Measurements from ENCODE around the gene BOD1. TPM values are rescaled to one million over a fixed set of nuclear protein-coding genes. Genes with fewer than 3 reads are reported as not detected.

Gene BOD1
- total RNA-seq, 4 donors from 2014 or later = 43.9 to 58.3 (median 48.3) TPM

DNA sequence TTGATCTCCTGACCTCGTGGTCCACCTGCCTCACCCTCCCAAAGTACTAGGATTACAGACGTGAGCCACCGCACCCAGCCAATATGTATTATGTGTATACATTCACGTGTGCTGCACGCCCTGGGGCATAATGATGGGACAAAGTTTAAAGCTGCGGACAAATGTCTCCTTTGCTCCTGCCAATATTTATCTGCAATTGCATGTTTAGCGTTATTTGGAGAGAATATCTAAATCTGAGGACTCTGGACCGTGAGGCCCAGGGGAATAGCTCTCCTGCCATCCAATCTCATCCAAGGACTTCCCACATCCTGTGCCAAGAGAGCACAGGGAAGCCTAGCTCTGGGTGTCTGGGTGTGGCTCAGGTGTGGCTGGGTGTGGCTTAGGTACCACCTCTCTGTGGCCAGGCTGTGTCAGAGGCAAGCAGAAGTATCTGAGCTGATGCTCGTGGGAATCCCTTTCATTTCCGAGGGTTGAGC lies 6.9 kb upstream of the BOD1 start:
- intact Hi-C loops (cut with DNase I) = no loop called here
- no peak overlapping the region for H3K27ac ChIP-seq (replicated peaks in 1 of 4)
- no peak for DNase-seq (ENCODE audit: extremely low spot score)
- peaks cover 0 to 16% (median 0%) of the 10 kb centered on the region in 4 donors for H3K27me3 ChIP-seq
- H3K36me3 ChIP-seq = no peaks in the 10 kb centered on the region
- H3K4me3 ChIP-seq = no peak overlapping the region
- 82% methylated on average over 8 of the region's 10 CpGs for WGBS
- no peak for TF ChIP-seq EP300 (IDR thresholded peaks at IDR 0.05)
- TF ChIP-seq POLR2AphosphoS5 (IDR thresholded peaks at IDR 0.05) = no peak
- TF ChIP-seq, protein P1, sequence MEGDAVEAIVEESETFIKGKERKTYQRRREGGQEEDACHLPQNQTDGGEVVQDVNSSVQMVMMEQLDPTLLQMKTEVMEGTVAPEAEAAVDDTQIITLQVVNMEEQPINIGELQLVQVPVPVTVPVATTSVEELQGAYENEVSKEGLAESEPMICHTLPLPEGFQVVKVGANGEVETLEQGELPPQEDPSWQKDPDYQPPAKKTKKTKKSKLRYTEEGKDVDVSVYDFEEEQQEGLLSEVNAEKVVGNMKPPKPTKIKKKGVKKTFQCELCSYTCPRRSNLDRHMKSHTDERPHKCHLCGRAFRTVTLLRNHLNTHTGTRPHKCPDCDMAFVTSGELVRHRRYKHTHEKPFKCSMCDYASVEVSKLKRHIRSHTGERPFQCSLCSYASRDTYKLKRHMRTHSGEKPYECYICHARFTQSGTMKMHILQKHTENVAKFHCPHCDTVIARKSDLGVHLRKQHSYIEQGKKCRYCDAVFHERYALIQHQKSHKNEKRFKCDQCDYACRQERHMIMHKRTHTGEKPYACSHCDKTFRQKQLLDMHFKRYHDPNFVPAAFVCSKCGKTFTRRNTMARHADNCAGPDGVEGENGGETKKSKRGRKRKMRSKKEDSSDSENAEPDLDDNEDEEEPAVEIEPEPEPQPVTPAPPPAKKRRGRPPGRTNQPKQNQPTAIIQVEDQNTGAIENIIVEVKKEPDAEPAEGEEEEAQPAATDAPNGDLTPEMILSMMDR (IDR thresholded peaks at IDR 0.05) = no peak
- TF ChIP-seq POLR2A (IDR thresholded peaks at IDR 0.05; ENCODE audit: low read depth) = no peak
- no peaks in the 10 kb centered on the region for H3K9me3 ChIP-seq
- peaks cover 3 to 7% (median 5%) of the 10 kb centered on the region in 4 donors for H3K4me1 ChIP-seq

DNA sequence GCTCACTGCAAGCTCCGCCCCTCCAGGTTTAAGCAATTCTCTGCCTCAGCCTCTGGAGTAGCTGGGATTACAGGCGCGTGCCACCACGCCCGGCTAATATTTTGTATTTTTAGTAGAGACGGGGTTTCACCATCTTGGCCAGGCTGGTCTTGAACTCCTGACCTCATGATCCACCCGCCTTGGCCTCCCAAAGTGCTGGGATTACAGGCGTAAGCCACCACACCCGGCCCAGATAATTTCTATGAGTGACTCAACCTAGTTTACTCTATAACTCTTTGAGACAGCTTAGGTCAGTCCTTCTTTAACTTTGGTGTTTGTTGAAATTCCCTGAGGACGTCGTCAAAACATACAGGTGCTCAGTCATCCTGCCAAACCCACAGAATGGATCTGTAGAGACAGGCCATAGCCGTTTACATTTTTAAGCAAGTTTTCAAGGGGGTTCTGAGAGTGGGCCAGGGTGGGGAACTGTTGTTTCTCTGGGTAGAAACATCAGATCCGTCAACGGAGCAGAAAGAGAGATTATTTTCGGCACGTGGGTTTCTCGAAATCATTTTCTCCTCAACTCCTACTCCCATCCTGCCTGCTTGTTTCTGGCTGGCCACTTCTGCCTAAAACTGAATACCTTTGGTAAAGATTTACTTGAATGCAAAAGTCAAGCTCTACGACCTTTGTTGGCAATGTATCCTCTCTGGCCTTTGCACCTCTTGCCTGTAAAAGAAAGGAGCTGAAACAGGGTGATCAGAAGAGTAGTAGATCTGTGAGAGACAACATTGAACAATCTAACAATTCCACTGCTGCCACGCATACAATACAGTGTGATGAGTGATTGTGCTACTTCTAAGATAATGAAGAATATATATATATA lies 6.0 kb upstream of the BOD1 start:
- WGBS = 81% methylated on average over 19 of the region's 19 CpGs
- intact Hi-C loops (cut with DNase I) = no loop called here
- TF ChIP-seq, protein P1 (IDR thresholded peaks at IDR 0.05) = no peak
- TF ChIP-seq POLR2A (IDR thresholded peaks at IDR 0.05; ENCODE audit: low read depth) (no peak), EP300 (IDR thresholded peaks at IDR 0.05) (no peak), POLR2AphosphoS5 (IDR thresholded peaks at IDR 0.05) (no peak)
- H3K4me3 ChIP-seq = no peak overlapping the region
- DNase-seq (ENCODE audit: extremely low spot score) = no peak
- H3K27me3 ChIP-seq = peaks cover 0 to 7% (median 0%) of the 10 kb centered on the region in 4 donors
- no peak overlapping the region for H3K27ac ChIP-seq (replicated peaks in 1 of 4)
- peaks cover 2 to 7% (median 4%) of the 10 kb centered on the region in 4 donors for H3K4me1 ChIP-seq
- no peaks in the 10 kb centered on the region for H3K36me3 ChIP-seq
- H3K9me3 ChIP-seq = no peaks in the 10 kb centered on the region

DNA sequence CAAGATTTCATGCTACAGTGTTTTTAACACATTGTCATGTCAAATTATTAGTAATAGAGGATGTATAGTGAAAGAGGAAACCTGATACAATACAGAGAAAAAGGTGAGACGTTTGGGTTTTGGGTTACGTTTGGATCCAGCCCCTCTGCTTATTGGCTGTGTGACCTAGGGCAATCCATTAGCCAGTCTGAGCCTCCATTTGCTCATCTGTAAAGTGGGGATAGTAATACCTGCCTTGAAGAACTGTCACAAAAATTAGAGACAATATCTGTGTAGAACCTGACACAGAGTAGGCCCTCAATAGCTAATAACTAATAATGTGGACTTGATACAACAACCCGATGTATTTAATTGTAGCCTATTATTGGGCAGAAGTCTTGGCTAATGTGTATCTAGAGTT lies 4.3 kb upstream of the BOD1 start:
- WGBS = 59% methylated on average over 3 of the region's 3 CpGs
- no peaks in the 10 kb centered on the region for H3K27me3 ChIP-seq
- no peaks in the 10 kb centered on the region for H3K9me3 ChIP-seq
- TF ChIP-seq POLR2A (IDR thresholded peaks at IDR 0.05; ENCODE audit: low read depth) (no peak), POLR2AphosphoS5 (IDR thresholded peaks at IDR 0.05) (no peak)
- peaks cover 6 to 13% (median 8%) of the 10 kb centered on the region in 4 donors for H3K4me1 ChIP-seq
- DNase-seq (ENCODE audit: extremely low spot score) = no peak
- H3K36me3 ChIP-seq = no peaks in the 10 kb centered on the region
- intact Hi-C loops (cut with DNase I) = no loop called here
- no peak overlapping the region for H3K27ac ChIP-seq (replicated peaks in 1 of 4)
- H3K4me3 ChIP-seq = no peak overlapping the region

DNA sequence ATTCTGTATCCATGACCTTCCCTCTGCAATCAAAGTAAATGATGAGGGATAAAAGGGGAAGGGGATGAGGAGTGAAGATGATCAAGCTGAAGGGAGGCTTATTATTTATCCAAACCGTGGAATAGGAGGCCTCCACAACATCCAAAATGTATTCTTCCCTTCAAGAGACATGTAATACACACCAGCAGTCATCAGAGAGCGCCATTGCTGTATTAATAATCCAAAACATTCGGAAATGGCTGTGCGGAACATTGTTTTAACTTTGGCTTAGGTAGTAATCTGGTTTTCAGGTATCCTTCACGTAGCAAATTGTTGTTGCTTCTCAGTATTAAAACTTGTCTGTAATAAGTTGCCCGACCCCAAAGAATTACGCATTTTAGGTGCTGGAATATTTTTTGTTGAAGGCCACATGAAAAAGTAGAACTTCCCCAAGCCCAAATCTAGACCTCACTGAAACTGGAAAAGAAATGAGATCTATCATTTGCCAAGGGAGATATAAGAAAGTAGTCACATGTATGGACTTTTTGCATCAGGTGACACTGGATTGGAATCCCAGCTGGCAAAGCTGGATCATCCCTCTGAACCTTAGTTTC lies 2.6 kb upstream of the BOD1 start:
- H3K27ac ChIP-seq (replicated peaks in 1 of 4) = no peak overlapping the region
- 15% methylated on average over 7 of the region's 7 CpGs for WGBS
- peaks cover 16 to 31% (median 26%) of the 10 kb centered on the region in 4 donors for H3K4me1 ChIP-seq
- no peaks in the 10 kb centered on the region for H3K36me3 ChIP-seq
- intact Hi-C loops (cut with DNase I) = loop anchor here (2.0 to 5.0 kb wide), 2 partner anchors 268 to 694 kb away; partner anchors contain the start of gene CPEB4
- DNase-seq (ENCODE audit: extremely low spot score) = no peak
- no peaks in the 10 kb centered on the region for H3K9me3 ChIP-seq
- TF ChIP-seq, protein P1 (IDR thresholded peaks at IDR 0.05) = peak; percentile 64 to 84 (median 74)
- no peak for TF ChIP-seq POLR2AphosphoS5 (IDR thresholded peaks at IDR 0.05)
- H3K4me3 ChIP-seq = no peak overlapping the region
- H3K27me3 ChIP-seq = no peaks in the 10 kb centered on the region
